Sigmoid colon (tissue), 4 donors: ENCODE results near the gene DGKH.

Experiments
- CTCF ChIP-seq, 4 experiments: fragments of 450-650 bp in 3 of 4; fragments of 200-600 bp in 1 of 4; IDR thresholded peaks; one replicate each; pipeline ENCODE4 v1.5.1; 2016 to 2019; ENCODE audit warnings: antibody characterized with exemption in 4 of 4, mild to moderate bottlenecking in 3 of 4, moderate library complexity in 2 of 4
- POLR2A ChIP-seq, 2 donors: fragments of 450-650 bp; IDR thresholded peaks; one replicate each; pipeline ENCODE4 v1.6.1; 2016; ENCODE audit warnings: antibody characterized with exemption in 2 of 2, mild to moderate bottlenecking in 2 of 2, moderate library complexity in 2 of 2
- POLR2AphosphoS5 ChIP-seq, 4 donors: sonication (generic); formaldehyde crosslinking; IDR thresholded peaks; one replicate each; pipeline ENCODE4 v1.6.1; 2017; ENCODE audit warnings: antibody characterized with exemption in 4 of 4

- TF ChIP-seq CTCF (IDR thresholded peaks at IDR 0.05): no peak
- no peak for TF ChIP-seq POLR2AphosphoS5 (IDR thresholded peaks at IDR 0.05)
- no peak for TF ChIP-seq POLR2A (IDR thresholded peaks at IDR 0.05)
Observed at GRCh38 chr13:42228527-42228926, 180.1 kb downstream of the DGKH start.
